ENCODE results near the gene MT1H. TPM values are rescaled to one million over a fixed set of nuclear protein-coding genes. Genes with fewer than 3 reads are reported as not detected.
A peak's percentile ranks its signal among the peaks of the same experiment; 100 is the strongest.
"Not testable (repeated sequence)": the region's sequence is repeated elsewhere in the genome, so short reads cannot be mapped to it uniquely, and the experiment has no call there.

The MT1H gene
- total RNA-seq, 1 experiment from 2014 or later, result not detected

GRCh38 chr16:56684926-56685590 is 15.4 kb downstream of the MT1H start:
- no peak for DNase-seq (ENCODE audit: low spot score)

- no peak for DNase-seq (ENCODE audit: low spot score)
Measured at GRCh38 chr16:56686758-56687157, 17.1 kb downstream of the MT1H start.

DNA sequence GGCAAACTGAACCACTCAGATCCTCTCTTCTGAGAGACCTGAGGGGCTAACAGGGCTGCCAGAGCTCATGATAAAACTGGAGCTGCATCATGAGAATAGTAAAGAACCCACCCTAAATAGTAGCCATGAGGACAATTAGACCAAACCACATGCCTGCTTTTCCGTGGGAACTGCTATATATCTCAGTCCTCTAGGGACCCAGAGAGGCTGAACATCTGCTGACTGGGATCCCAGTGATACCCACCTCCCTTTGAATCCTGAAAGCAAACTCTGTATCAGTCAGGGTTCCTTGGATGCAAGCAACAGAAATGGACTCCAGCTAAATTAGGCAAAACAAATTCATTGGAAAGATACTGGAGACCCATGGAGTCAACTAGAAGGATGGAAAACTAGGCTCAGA is 19.1 kb downstream of the MT1H start:
- no peak for DNase-seq (ENCODE audit: low spot score)

- no peak for DNase-seq (ENCODE audit: low spot score)
Measured at GRCh38 chr16:56689171-56689570, 19.6 kb downstream of the MT1H start.

DNA sequence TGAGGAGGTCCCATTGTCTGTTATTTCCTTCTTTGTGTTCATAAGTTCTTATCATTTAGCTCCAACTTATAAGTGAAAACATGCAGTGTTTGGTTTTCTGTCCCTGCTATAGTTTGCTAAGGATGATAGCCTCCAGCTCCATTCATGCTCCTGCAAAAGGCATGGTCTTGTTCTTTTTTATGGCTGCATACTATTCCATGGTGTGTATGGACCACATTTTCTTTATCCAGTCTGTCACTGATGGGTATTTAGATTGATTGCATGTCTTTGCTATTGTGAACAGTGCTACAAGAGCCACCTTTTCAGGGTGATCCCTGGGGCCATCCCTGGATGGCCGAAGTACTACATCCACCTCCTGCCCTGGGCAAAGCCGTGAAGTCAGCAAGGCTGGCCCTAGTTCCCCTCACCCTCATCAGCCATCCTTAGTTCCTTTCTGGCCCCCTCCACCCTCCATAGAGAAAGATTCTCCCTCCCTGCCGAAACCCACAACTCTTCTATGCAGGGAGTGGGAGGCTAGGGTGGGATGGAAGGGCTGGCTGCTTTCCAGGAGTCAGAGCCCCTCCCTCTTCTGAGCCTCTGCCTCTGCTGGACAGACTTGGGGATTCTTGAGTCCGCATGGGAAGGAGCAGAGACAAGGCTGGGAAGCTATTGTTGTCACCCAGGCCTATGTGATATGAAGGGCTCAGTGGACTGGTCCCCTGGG is 21.0 kb downstream of the MT1H start:
- no peak for DNase-seq (ENCODE audit: low spot score)

DNA sequence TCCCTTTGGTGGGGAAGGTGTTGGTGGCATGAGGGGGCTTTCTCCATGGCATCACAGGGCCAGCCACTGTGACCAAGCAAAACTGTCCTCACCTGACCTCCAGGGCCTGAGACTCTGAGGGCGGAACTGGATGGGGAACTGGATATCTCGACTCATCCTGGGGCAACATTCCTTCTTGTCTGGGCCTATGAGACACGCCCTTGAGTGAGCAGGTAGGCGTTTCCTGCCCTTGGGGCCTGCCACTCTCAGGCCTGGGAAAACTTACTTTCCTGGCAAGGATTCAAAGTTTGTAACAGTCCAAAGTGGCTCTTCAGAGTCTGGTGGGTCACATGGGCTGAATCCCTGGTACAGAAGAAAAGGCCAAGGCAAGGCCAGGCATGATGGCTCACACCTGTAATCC is 22.3 kb downstream of the MT1H start:
- DNase-seq (ENCODE audit: low spot score), result peak; percentile 45

DNA sequence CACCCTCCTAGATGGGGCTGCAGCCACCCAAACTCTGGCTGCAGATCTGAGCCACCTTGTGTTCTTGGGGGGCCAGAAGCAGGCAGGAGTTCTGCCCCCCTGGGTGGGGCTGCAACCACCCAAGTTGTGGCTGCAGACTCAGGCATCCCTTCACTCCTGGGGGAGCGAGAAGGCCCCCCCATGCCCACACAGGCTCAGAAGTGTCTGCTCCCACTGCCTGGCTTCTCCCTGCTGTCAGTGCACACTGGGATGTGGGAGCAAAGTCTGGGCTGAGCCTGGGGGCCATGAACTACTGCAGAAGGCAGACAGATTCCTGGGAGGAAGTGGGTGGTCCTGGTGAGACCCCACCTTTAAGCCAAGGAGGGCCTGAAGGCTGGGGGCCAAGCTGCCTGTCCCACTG is 25.6 kb downstream of the MT1H start:
- no peak for DNase-seq (ENCODE audit: low spot score)

GRCh38 chr16:56697456-56698155 is 28.0 kb downstream of the MT1H start:
- no peak for DNase-seq (ENCODE audit: low spot score)

DNA sequence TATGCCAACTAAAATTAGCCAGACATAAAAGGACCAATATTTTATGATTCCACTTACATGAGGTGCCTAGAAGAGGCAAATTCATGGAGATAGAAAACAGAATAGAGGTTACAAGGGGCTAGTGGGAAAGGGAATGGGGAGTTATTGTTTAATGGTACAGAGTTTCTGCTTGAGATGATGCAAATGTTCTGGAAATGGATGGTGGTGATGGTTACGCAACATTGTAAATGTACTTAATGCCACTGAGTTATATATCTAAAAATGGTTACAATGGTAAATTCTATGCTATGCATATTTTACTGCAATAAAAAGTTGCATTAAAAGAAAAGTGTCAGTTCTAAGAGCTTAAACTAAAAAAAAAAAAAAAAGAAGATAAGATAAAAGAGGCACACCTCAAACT is 30.6 kb downstream of the MT1H start:
- no peak for DNase-seq (ENCODE audit: low spot score)

DNA sequence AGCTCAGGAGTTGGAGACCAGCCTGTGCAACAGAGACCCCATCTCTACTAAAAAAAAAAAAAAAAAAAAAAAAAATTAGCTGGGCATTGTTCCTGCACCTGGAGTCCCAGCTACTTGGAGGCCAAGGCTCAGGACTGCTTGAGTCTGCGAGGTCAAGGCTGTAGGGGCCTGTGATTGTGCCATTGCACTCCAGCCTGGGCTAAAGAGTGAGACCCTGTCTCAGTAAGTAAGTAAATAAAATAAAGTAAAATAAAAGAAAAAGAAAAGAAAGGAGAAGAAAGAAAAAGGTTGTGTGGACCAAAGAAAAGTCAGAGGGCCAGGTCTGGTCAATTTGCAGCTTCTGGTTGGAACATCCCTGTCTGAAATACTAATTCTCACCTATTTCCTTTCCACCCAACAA is 31.0 kb downstream of the MT1H start:
- DNase-seq (ENCODE audit: low spot score), result no peak

GRCh38 chr16:56701534-56701933 is 31.9 kb downstream of the MT1H start:
- no peak for DNase-seq (ENCODE audit: low spot score)

GRCh38 chr16:56702836-56703235 is 33.2 kb downstream of the MT1H start:
- DNase-seq (ENCODE audit: low spot score), result no peak

DNA sequence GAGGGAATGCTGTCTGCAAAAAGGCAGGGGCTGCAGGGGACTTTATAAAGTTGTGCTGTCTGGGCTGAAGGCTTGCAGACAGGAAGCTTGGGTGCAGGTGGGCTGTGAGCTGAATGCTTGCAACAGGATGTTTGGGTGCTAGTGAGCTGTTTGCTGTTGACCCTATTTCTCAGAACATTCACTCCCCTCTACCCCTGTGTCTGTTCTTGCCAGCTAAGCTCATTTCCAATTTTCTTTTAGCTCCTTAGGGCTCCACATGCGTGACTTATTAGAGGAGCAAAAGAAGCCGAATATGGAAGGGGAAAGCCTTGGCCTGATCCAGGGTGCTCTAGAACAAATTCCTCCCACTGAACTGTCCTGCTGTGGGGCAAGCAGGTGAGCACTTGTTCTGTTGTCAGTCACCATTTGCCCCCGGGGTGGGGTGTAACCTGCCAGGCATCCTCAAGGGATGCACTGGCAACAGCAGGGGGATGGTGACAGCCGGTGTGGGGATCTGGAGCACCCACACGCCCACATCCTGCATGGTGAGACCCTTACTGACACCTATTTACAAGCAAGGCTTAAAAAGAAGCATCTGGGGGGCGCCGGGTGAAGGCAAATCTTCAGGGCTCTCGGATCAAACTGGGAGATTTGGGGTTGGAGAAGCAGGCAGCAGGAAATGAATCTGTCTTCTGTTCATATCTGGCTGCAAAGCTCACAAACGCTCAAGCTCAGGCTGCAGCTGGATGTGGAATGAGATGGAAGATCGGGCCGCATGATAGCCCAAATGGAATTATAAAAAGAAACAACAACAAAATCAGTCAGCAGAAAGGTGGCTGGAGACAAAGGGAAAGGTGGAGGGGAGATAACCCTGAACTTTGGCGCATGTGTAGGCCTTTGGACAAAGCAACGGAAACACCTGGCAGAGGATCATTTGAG is 39.2 kb downstream of the MT1H start:
- no peak for DNase-seq (ENCODE audit: low spot score)

- no peak for DNase-seq (ENCODE audit: low spot score)
Measured at GRCh38 chr16:56709443-56710040, 39.9 kb downstream of the MT1H start.

GRCh38 chr16:56710181-56710737 is 40.6 kb downstream of the MT1H start:
- no peak for DNase-seq (ENCODE audit: low spot score)

DNA sequence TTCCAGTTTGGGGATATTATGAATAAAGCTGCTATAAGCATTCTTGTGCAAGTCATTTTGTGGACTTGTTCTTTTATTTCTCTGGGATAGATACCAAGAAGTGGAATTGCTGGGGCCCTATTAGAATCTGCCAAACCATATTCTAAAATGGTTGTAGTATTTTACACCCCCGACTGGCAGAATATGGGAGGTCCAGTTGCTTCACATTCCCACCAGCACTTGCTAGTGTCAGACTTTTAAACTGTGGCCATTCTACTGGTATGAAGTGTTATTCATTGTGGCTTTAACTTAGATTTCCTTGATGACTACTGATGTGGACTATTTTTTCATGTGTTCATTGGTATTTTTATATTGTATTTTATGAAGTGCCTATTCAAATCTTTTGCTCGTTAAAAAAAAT is 42.2 kb downstream of the MT1H start:
- DNase-seq (ENCODE audit: low spot score), result no peak

DNA sequence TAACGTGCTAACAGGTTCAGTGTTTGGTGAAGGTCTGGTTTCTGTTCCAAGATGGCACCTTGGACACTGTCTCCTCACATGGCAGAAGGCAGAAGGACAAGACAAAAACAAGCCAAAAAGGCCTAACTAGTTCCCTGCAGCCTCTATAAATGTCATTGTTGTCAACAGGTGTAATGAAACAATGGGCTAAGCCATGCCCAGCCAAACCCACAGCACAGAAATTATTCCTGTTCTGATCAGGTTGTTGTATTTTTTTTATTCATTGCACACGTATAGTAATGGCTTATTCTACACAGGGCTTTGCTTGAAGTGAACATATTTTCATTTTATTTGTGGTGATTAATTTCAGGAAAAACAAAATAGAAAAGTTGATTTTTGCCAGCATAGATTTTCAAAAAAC is 44.2 kb downstream of the MT1H start:
- no peak for DNase-seq (ENCODE audit: low spot score)

GRCh38 chr16:56715126-56715525 is 45.5 kb downstream of the MT1H start:
- DNase-seq (ENCODE audit: low spot score), result no peak

GRCh38 chr16:56716761-56717160 is 47.1 kb downstream of the MT1H start:
- DNase-seq (ENCODE audit: low spot score), result no peak

DNA sequence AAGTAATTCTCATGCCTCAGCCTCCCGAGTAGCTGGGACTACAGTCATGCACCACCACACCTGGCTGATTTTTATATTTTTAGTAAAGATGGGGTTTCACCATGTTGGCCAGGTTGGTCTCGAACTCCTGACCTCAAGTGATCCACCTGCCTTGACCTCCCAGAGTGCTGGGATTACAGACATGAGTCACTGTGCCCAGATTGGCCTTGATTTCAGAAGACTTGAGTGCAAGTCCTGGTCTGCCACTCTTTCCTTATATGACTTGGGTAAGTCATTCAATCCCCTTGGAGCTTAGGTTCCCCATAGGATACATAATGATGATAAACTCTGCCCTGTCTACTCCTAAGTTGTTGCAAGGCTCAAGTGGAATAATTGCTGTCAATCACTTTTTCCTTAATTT is 47.9 kb downstream of the MT1H start:
- DNase-seq (ENCODE audit: low spot score), result not testable (repeated sequence)

Measured in H4 (cell line).